HCT116 (cell line): Measurements from ENCODE around the gene C4A.

Source experiments
- CEBPB ChIP-seq: IDR thresholded peaks from 2 replicates; pipeline ENCODE4 v1.6.1; 2012; ENCODE audit warnings: low read depth
- CTCF ChIP-seq, 3 experiments: fragments of 200-600 bp in 1 of 3; sonication (generic) in 1 of 3; IDR thresholded peaks in 2 of 3; conservative IDR thresholded peaks in 1 of 3; 2 replicates each; pipeline ENCODE4 v1.5.1; 2012 to 2017; ENCODE audit warnings: low read depth in 2 of 3, low read length in 2 of 3, antibody characterized with exemption in 1 of 3, borderline replicate concordance in 1 of 3, control low read depth in 1 of 3, mild to moderate bottlenecking in 1 of 3, mixed read lengths in 1 of 3, mixed run types in 1 of 3, moderate library complexity in 1 of 3; ENCODE audit not compliant: insufficient read depth in 1 of 3
- ELF1 ChIP-seq: IDR thresholded peaks from 2 replicates; pipeline ENCODE4 v1.6.1; 2012; ENCODE audit warnings: low read depth, borderline replicate concordance
- EZH2 ChIP-seq: fragments of 200-600 bp; sonication (generic); IDR thresholded peaks from 2 replicates; pipeline ENCODE4 v1.6.1; 2017; ENCODE audit warnings: antibody characterized with exemption, mixed run types
- EZH2phosphoT487 ChIP-seq: fragments of 200-600 bp; IDR thresholded peaks from 2 replicates; pipeline ENCODE4 v1.6.1; 2018; ENCODE audit warnings: antibody characterized with exemption, borderline replicate concordance
- JUND ChIP-seq: IDR thresholded peaks from 2 replicates; pipeline ENCODE4 v1.6.1; 2012
- MAX ChIP-seq: IDR thresholded peaks from 2 replicates; pipeline ENCODE4 v1.6.1; 2012
- POLR2A ChIP-seq: IDR thresholded peaks from 2 replicates; pipeline ENCODE4 v1.7.0; 2011; ENCODE audit warnings: borderline replicate concordance; ENCODE audit not compliant: insufficient read depth, insufficient read length; ENCODE audit errors: extremely low read depth
- RAD21 ChIP-seq: IDR thresholded peaks from 2 replicates; pipeline ENCODE4 v1.6.1; 2012; ENCODE audit warnings: low read depth, mild to moderate bottlenecking
- TCF7L2 ChIP-seq: IDR thresholded peaks from 2 replicates; pipeline ENCODE4 v1.7.0; 2011; ENCODE audit warnings: borderline replicate concordance, inconsistent platforms; ENCODE audit not compliant: insufficient read depth, insufficient read length; ENCODE audit errors: extremely low read depth
- YY1 ChIP-seq: IDR thresholded peaks from 2 replicates; pipeline ENCODE4 v1.6.1; 2011; ENCODE audit warnings: low read length, low read depth, moderate library complexity, mild to moderate bottlenecking; ENCODE audit not compliant: insufficient replicate concordance; ENCODE audit errors: extremely low read depth

- no peak for TF ChIP-seq MAX
- TF ChIP-seq ELF1: no peak
- no peak for TF ChIP-seq CTCF (IDR thresholded peaks at IDR 0.05 in 2 of 3, conservative IDR thresholded peaks at IDR 0.05 in 1 of 3; ENCODE audit: borderline replicate concordance in 1 of 3, insufficient read depth in 1 of 3, low read depth in 2 of 3, low read length in 2 of 3)
- TF ChIP-seq EZH2: no peak
- TF ChIP-seq YY1: no peak
- TF ChIP-seq POLR2A: no peak
- no peak for TF ChIP-seq RAD21
- TF ChIP-seq EZH2phosphoT487: no peak
- no peak for TF ChIP-seq CEBPB
- no peak for TF ChIP-seq TCF7L2
- no peak for TF ChIP-seq JUND
Observed at GRCh38 chr6:31956796-31957195, 25.1 kb upstream of the C4A start.
